A673 (cell line): ENCODE results near the gene FGFR2. TPM values are rescaled to one million over a fixed set of nuclear protein-coding genes. Genes with fewer than 3 reads are reported as not detected.

Source experiments
- Bru-seq: library from RNA; stranded (reverse); fragments of 400-500 nt; gene quantifications from one replicate; lab custom pipeline; 2021; lab: Mats Ljungman, UMichigan
- BruChase-seq, 2 experiments: library from RNA; stranded (reverse); fragments of 400-500 nt; gene quantifications; one replicate each; lab custom pipeline; 2021; lab: Mats Ljungman, UMichigan
- BruUV-seq: library from RNA; stranded (reverse); fragments of 400-500 nt; replicated peaks from 2 replicates; lab custom pipeline; 2021; lab: Mats Ljungman, UMichigan
- CTCF ChIA-PET: fragments of 300-600 bp; sonication (Branson Sonifier 250); formaldehyde crosslinking; loops from one replicate; lab custom pipeline; 2022; ENCODE audit warnings: antibody characterized with exemption; lab: Charles Lee
- POLR2A ChIA-PET: fragments of 300-600 bp; sonication (Branson Sonifier 250); formaldehyde crosslinking; loops from one replicate; lab custom pipeline; 2022; ENCODE audit warnings: antibody characterized with exemption; ENCODE audit not compliant: low non-redundant PET; lab: Charles Lee
- DNase-seq: peaks from one replicate; pipeline ENCODE4 v3.0.0-alpha.2; 2015; ENCODE audit warnings: low spot score
- H3K27ac ChIP-seq: fragments of 200-600 bp; sonication (generic); 2 replicates; pipeline ENCODE4 v1.5.1; 2016; ENCODE audit warnings: mixed run types, low read depth, mild to moderate bottlenecking, mixed read lengths, antibody characterized with exemption, low read length; ENCODE audit not compliant: poor library complexity, severe bottlenecking
- H3K27me3 ChIP-seq: fragments of 200-600 bp; sonication (generic); replicated peaks from 2 replicates; pipeline ENCODE4 v1.6.1; 2017; ENCODE audit warnings: mixed run types, low read depth, mild to moderate bottlenecking, mixed read lengths, antibody characterized with exemption, low read length; ENCODE audit not compliant: insufficient read depth, poor library complexity
- H3K36me3 ChIP-seq: fragments of 200-600 bp; sonication (generic); 2 replicates; pipeline ENCODE4 v1.6.1; 2016; ENCODE audit warnings: mixed run types, mild to moderate bottlenecking, mixed read lengths, antibody characterized with exemption, low read length; ENCODE audit not compliant: insufficient read depth, poor library complexity, severe bottlenecking
- H3K4me1 ChIP-seq: fragments of 200-600 bp; sonication (generic); 2 replicates; pipeline ENCODE4 v1.6.1; 2017; ENCODE audit warnings: mixed run types, mild to moderate bottlenecking, mixed read lengths, antibody characterized with exemption, low read length; ENCODE audit not compliant: insufficient read depth, poor library complexity, severe bottlenecking
- H3K4me3 ChIP-seq: fragments of 200-600 bp; sonication (generic); 2 replicates; pipeline ENCODE4 v1.5.1; 2016; ENCODE audit warnings: low read depth, mixed run types, mild to moderate bottlenecking, mixed read lengths, low read length; ENCODE audit not compliant: poor library complexity, severe bottlenecking
- H3K9me3 ChIP-seq: fragments of 200-600 bp; sonication (generic); 2 replicates; pipeline ENCODE4 v1.6.1; 2016; ENCODE audit warnings: mixed run types, low read depth, mild to moderate bottlenecking, mixed read lengths, antibody characterized with exemption, low read length; ENCODE audit not compliant: poor library complexity, severe bottlenecking
- EZH2 ChIP-seq: fragments of 200-600 bp; sonication (generic); IDR thresholded peaks from 2 replicates; pipeline ENCODE4 v1.6.1; 2017; ENCODE audit warnings: borderline replicate concordance, low read depth, mild to moderate bottlenecking, mixed read lengths, antibody characterized with exemption, low read length; ENCODE audit not compliant: poor library complexity, severe bottlenecking
- intact Hi-C: fragments of 100-400 bp; cut with micrococcal nuclease; formaldehyde crosslinking; loops from one replicate; pipeline ENCODE4 v1.10.0; 2022; ENCODE audit not compliant: unreplicated experiment
- long read RNA-seq: library from polyadenylated mRNA; stranded (forward); transcript quantifications from one replicate; pipeline ENCODE4 v2.0.0, GENCODE V29; 2022
- total RNA-seq: library from RNA; stranded (reverse); gene quantifications from 2 replicates; pipeline ENCODE4 v1.2.3, GENCODE V29; 2021
- TF ChIP-seq, protein P1 (sequence below): fragments of 300-800, 200-600 bp; sonication (generic); conservative IDR thresholded peaks from 2 replicates; pipeline ENCODE4 v1.5.1; 2017; ENCODE audit warnings: low read depth, mild to moderate bottlenecking, antibody characterized with exemption, low read length, moderate library complexity, mixed read lengths

Gene FGFR2
- total RNA-seq (0.60 and 1.6 TPM in 2 replicates), Bru-seq, nascent RNA (percentile 29 among the genes with signal in this experiment), BruChase-seq, experiment 1, labeled RNA remaining after a 2-hour chase (percentile 26 among the genes with signal in this experiment), BruChase-seq, experiment 2, labeled RNA remaining after a 6-hour chase (percentile 22 among the genes with signal in this experiment)
- long read RNA-seq, partial matches to known transcripts, result 0 of 2 reads
- long read RNA-seq, other reads (novel, unspliced or antisense), result 2 of 2 reads

DNA sequence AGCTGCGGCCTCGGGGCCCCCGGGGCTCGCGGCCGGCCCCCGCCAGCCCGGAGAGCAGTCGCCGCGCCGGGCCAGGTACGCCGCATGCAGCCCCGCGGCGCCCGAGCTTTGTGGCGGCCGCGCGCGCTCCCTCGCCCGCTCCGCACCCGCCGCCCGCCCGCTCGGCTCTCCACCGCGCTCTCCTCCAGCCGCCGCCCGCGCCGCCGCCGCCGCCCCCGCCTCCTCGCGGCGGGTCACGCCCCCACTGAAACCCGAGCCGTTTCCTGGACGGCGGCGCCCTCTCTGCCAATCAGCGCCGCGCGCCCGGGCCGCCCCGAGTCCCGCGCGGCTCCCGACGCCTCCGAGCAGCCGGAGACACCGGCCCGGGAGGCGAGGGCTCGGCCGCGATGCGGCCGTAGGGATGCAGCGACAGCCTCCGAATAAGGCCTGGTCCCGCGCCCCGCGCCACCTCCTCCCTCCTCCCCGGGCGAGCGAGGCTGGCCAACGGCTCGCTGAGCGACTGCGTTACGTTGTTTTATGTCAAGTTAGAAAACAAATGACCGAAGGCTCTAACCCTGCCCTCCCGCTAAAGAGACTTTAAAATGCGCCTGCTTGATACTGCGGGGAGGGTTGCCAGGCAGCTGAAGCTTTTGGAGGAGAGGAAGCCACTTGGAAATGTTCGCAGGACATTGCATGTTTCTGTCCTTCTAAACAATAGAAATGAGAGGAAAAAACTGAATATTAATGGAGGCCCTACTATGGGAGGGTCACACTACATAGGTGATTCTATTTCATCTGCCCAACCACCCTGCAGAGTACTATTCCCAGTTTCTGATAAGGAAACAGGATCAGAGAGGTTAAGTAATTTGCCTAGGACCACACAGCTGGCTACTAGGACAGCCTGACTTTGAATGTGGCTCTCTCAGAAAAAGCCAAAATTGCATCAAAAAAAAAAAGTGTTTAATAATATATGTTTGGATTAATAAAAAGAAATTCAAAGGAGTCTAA lies at the start of gene FGFR2:
FGFR2 (minus strand) TSS at position 182 of the 987 bp plus-strand sequence. CDS start 4,627 bp downstream, outside the sequence.
- intact Hi-C loops, result no loop called here
- POLR2A ChIA-PET, result no interaction called here
- TF ChIP-seq, protein P1, sequence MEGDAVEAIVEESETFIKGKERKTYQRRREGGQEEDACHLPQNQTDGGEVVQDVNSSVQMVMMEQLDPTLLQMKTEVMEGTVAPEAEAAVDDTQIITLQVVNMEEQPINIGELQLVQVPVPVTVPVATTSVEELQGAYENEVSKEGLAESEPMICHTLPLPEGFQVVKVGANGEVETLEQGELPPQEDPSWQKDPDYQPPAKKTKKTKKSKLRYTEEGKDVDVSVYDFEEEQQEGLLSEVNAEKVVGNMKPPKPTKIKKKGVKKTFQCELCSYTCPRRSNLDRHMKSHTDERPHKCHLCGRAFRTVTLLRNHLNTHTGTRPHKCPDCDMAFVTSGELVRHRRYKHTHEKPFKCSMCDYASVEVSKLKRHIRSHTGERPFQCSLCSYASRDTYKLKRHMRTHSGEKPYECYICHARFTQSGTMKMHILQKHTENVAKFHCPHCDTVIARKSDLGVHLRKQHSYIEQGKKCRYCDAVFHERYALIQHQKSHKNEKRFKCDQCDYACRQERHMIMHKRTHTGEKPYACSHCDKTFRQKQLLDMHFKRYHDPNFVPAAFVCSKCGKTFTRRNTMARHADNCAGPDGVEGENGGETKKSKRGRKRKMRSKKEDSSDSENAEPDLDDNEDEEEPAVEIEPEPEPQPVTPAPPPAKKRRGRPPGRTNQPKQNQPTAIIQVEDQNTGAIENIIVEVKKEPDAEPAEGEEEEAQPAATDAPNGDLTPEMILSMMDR, result no peak
- TF ChIP-seq EZH2, result peak; percentile 49
- Histone ChIP-seq H3K4me1 (peaks cover 12% of the 10 kb centered on the region), H3K27ac (no peak within 1 kb of the TSS), H3K4me3 (peak within 1 kb of the TSS; percentile 41), H3K9me3 (no peaks in the 10 kb centered on the region), H3K27me3 (peaks cover 75% of the 10 kb centered on the region), H3K36me3 (no peaks in the 10 kb centered on the region)
- no TSS peak for BruUV-seq
- DNase-seq, result peak; percentile 84
- CTCF ChIA-PET, result no interaction called here

DNA sequence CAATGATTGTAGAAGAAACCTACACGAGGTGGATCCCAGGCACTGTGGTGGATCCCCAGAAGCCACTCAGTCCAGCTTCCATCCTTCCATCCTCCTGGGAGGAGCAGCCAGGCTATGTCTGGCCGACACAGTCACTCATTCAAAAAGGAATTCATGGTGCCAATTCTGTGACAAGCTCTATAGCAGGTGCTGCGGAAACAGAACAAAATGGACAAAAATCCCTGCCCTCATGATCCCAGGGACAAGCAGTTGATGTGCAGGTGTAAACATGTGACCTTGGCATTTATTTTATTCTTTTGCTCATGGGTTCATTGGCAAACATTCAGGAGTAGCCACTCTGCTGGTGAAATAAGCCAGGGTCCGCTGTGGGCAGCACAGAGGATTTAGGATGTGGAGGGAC lies 49.2 kb upstream of the FGFR2 start:
- no peaks in the 10 kb centered on the region for H3K4me1 ChIP-seq
- peaks cover 9% of the 10 kb centered on the region for H3K27me3 ChIP-seq
- no peak overlapping the region for H3K4me3 ChIP-seq
- no peaks in the 10 kb centered on the region for H3K36me3 ChIP-seq
- intact Hi-C loops, result no loop called here
- BruUV-seq, result no TSS peak
- POLR2A ChIA-PET, result no interaction called here
- no peak overlapping the region for H3K27ac ChIP-seq
- TF ChIP-seq, protein P1, result no peak
- no peak for TF ChIP-seq EZH2
- no peaks in the 10 kb centered on the region for H3K9me3 ChIP-seq
- no peak for DNase-seq
- CTCF ChIA-PET, result no interaction called here

DNA sequence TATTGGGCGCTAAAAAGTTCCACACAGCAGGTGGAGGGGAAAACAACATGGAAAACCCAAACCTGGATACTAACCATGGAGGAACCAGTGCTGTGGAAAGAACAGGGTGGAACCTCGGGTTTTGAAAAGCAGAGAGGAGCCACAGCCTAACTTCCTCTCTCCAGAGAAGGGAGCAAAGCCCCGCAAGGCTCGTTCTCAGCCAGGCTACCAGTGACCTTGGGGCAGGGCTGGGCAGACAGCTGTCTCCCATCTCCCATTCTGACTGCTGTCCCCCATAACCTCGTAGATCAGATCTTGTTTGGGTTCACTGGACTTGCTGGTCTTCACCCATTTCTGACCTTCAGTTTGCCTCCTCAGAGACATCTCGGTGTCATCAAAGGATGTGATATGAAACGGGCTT lies 47.5 kb upstream of the FGFR2 start:
- ChIA-PET CTCF (no interaction called here), POLR2A (no interaction called here)
- H3K36me3 ChIP-seq, result no peaks in the 10 kb centered on the region
- no peaks in the 10 kb centered on the region for H3K9me3 ChIP-seq
- no peaks in the 10 kb centered on the region for H3K4me1 ChIP-seq
- intact Hi-C loops, result no loop called here
- no peak overlapping the region for H3K4me3 ChIP-seq
- no TSS peak for BruUV-seq
- TF ChIP-seq, protein P1, result no peak
- TF ChIP-seq EZH2, result no peak
- no peak overlapping the region for H3K27ac ChIP-seq
- H3K27me3 ChIP-seq, result peaks cover 9% of the 10 kb centered on the region
- DNase-seq, result no peak
